Spleen (tissue), 11 donors: Measurements from ENCODE around the gene KRTAP9-8. TPM values are rescaled to one million over a fixed set of nuclear protein-coding genes. Genes with fewer than 3 reads are reported as not detected.
"Not testable (repeated sequence)": the region's sequence is repeated elsewhere in the genome, so short reads cannot be mapped to it uniquely, and the experiment has no call there.

ENCODE experiments used
- DNase-seq: peaks from one replicate; pipeline ENCODE4 v3.0.0-alpha.2; 2020
- H3K27ac ChIP-seq, 8 donors: fragments of 200-600 bp; sonication (generic) in 7 of 8; 1 replicate in 4 of 8; 2 replicates in 4 of 8; pipeline versions ENCODE4 v1.5.0 to v1.8.0; 2016 to 2021; ENCODE audit warnings: inconsistent platforms in 4 of 8, mild to moderate bottlenecking in 4 of 8, moderate library complexity in 1 of 8
- H3K27me3 ChIP-seq, 7 donors: fragments of 200-600 bp; sonication (generic) in 6 of 7; replicated peaks in 1 of 7; 1 replicate in 4 of 7; 2 replicates in 3 of 7; pipeline versions ENCODE4 v1.5.0 to v1.8.0; 2016 to 2021; ENCODE audit warnings: inconsistent platforms in 3 of 7, mild to moderate bottlenecking in 1 of 7
- H3K36me3 ChIP-seq, 6 donors: fragments of 200-600 bp; sonication (generic) in 5 of 6; 1 replicate in 4 of 6; 2 replicates in 2 of 6; pipeline versions ENCODE4 v1.5.0 to v1.8.0; 2016 to 2021; ENCODE audit warnings: inconsistent platforms in 2 of 6
- H3K4me1 ChIP-seq, 6 donors: fragments of 200-600 bp; sonication (generic) in 5 of 6; 1 replicate in 3 of 6; 2 replicates in 3 of 6; pipeline versions ENCODE4 v1.5.0 to v1.8.0; 2016 to 2021; ENCODE audit warnings: inconsistent platforms in 3 of 6
- H3K4me3 ChIP-seq, 8 donors: fragments of 200-600 bp; sonication (generic) in 7 of 8; 1 replicate in 4 of 8; 2 replicates in 4 of 8; pipeline versions ENCODE4 v1.5.0 to v1.8.0; 2016 to 2021; ENCODE audit warnings: inconsistent platforms in 4 of 8, mild to moderate bottlenecking in 4 of 8, moderate library complexity in 2 of 8
- H3K9me3 ChIP-seq, 8 donors: fragments of 200-600 bp; sonication (generic) in 7 of 8; 1 replicate in 4 of 8; 2 replicates in 4 of 8; pipeline versions ENCODE4 v1.5.0 to v1.8.0; 2016 to 2021; ENCODE audit warnings: inconsistent platforms in 4 of 8
- CTCF ChIP-seq, 11 experiments: fragments of 200-600 bp in 7 of 11; fragments of 450-650 bp in 4 of 11; sonication (generic) in 4 of 11; IDR thresholded peaks in 8 of 11; conservative IDR thresholded peaks in 3 of 11; 1 replicate in 7 of 11; 2 replicates in 4 of 11; pipeline versions ENCODE4 v1.4.0 to v1.8.0; 2016 to 2021; ENCODE audit warnings: antibody characterized with exemption in 11 of 11, inconsistent platforms in 4 of 11, mild to moderate bottlenecking in 1 of 11
- POLR2A ChIP-seq, 3 donors: fragments of 450-650 bp; IDR thresholded peaks; one replicate each; pipeline ENCODE4 v1.5.1; 2017; ENCODE audit warnings: antibody characterized with exemption in 3 of 3, mild to moderate bottlenecking in 1 of 3
- POLR2AphosphoS5 ChIP-seq, 3 donors: sonication (generic); formaldehyde crosslinking; IDR thresholded peaks; one replicate each; pipeline ENCODE4 v1.5.1; 2017; ENCODE audit warnings: antibody characterized with exemption in 3 of 3
- WGBS, 5 donors: extraction: QIAGEN DNeasy Blood & Tissue Kit in 3 of 5; methylation state at CpG; one replicate each; pipeline versions ENCODE4 v1.1.5 to v1.1.7; 2013 to 2018; 5-methylcytosine and 5-hydroxymethylcytosine counted together
- intact Hi-C: fragments of 100-400 bp; cut with DNase I; formaldehyde crosslinking; loops from one replicate; pipeline ENCODE4 v1.15.0; 2023; ENCODE audit warnings: low total_unique reads
- polyA plus RNA-seq, 3 donors: library from polyadenylated mRNA; stranded (reverse); fragments of 200-250 nt; gene quantifications; one replicate each; pipeline ENCODE4 v1.2.1, GENCODE V29; 2013
- total RNA-seq, 7 donors: library from RNA; depleted of rRNA in 3 of 7; stranded (reverse); fragments of >200 nt in 3 of 7; fragmentation: NEBNext Ultra II Directional in 4 of 7; extraction: Animal tissue kit (Norgen Biotek cat#: 25700) in 4 of 7; gene quantifications; one replicate each; pipeline versions ENCODE4 v1.1.0 to v1.2.1, GENCODE V29; 2016 to 2021
- donor health status: healthy with polysubstance abuse.
- donor health status: DM: no; HTN: no; CAD: no; lungs with moderate emphysema.
- donor health status: DM: no; HTN: no; CAD: no.
- donor health status: Bipolar disorder and iron deficiency.
- donor health status: healthy.
- donor health status: DM: no; HTN: no; CAD: no.
- donor health status: DM: yes; HTN: yes; CAD: no.

The KRTAP9-8 gene
- total and polyA plus RNA-seq, 10 donors = not detected

- DNase-seq = no peak
- no peaks in the 10 kb centered on the region for H3K36me3 ChIP-seq
- no peaks in the 10 kb centered on the region for H3K4me1 ChIP-seq
- no peak overlapping the region for H3K27ac ChIP-seq
- WGBS, 5 donors = 32 to 68% (median 50%) methylated on average over 1 of the region's 1 CpG; no CpG with 5 or more reads in 2 of the 5 donors
- H3K9me3 ChIP-seq = no peaks in the 10 kb centered on the region
- H3K27me3 ChIP-seq = peaks cover 0 to 4% (median 0%) of the 10 kb centered on the region in 7 donors
- no peak overlapping the region for H3K4me3 ChIP-seq
- TF ChIP-seq POLR2AphosphoS5 (IDR thresholded peaks at IDR 0.05) (no peak), POLR2A (IDR thresholded peaks at IDR 0.05) (no peak), CTCF (IDR thresholded peaks at IDR 0.05 in 8 of 11, conservative IDR thresholded peaks at IDR 0.05 in 3 of 11) (no peak)
- intact Hi-C loops = no loop called here
Observed at GRCh38 chr17:41271858-41272257, 34.1 kb downstream of the KRTAP9-8 start.

GRCh38 chr17:41275648-41276190 lies 37.9 kb downstream of the KRTAP9-8 start, which contains the start of gene KRTAP9-7:
Gene KRTAP9-7, plus strand, starts transcription at chr17:41275698. Its CDS starts 0 bp downstream, at chr17:41275698.
- H3K27ac ChIP-seq = not testable (repeated sequence)

GRCh38 chr17:41278176-41278955 lies 40.6 kb downstream of the KRTAP9-8 start:
- H3K4me1 ChIP-seq = no peaks in the 10 kb centered on the region
- H3K4me3 ChIP-seq = no peak overlapping the region
- peaks cover 0 to 4% (median 0%) of the 10 kb centered on the region in 7 donors for H3K27me3 ChIP-seq
- no peak overlapping the region for H3K27ac ChIP-seq
- WGBS, 5 donors = 77 to 95% (median 91%) methylated on average over 3 of the region's 3 CpGs
- intact Hi-C loops = no loop called here
- no peak for DNase-seq
- no peaks in the 10 kb centered on the region for H3K36me3 ChIP-seq
- peaks cover 0 to 2% (median 0%) of the 10 kb centered on the region in 8 donors for H3K9me3 ChIP-seq
- TF ChIP-seq CTCF (IDR thresholded peaks at IDR 0.05 in 8 of 11, conservative IDR thresholded peaks at IDR 0.05 in 3 of 11) = no peak
- TF ChIP-seq POLR2A (IDR thresholded peaks at IDR 0.05) = no peak
- TF ChIP-seq POLR2AphosphoS5 (IDR thresholded peaks at IDR 0.05) = no peak

More at GRCh38 chr17:41275648-41276190, 37.9 kb downstream of the KRTAP9-8 start, which contains the start of gene KRTAP9-7:
- H3K9me3 ChIP-seq, intact Hi-C loops, H3K36me3 ChIP-seq, DNase-seq, H3K4me1 ChIP-seq, H3K4me3 ChIP-seq, H3K27me3 ChIP-seq: not testable (repeated sequence)
- WGBS, 5 donors = 73 to 94% (median 81%) methylated on average over 3 of the region's 3 CpGs

GRCh38 chr17:41284043-41284442 lies 46.2 kb downstream of the KRTAP9-8 start:
- 58 to 74% (median 69%) methylated on average over 3 of the region's 3 CpGs for WGBS, 5 donors
- no peak for TF ChIP-seq POLR2A (IDR thresholded peaks at IDR 0.05)
- TF ChIP-seq POLR2AphosphoS5 (IDR thresholded peaks at IDR 0.05) = no peak
- no peak for TF ChIP-seq CTCF (IDR thresholded peaks at IDR 0.05 in 8 of 11, conservative IDR thresholded peaks at IDR 0.05 in 3 of 11)
- Histone ChIP-seq H3K4me3 (no peak overlapping the region), H3K27me3 (no peaks in the 10 kb centered on the region), H3K36me3 (no peaks in the 10 kb centered on the region), H3K27ac (no peak overlapping the region), H3K9me3 (peaks cover 0 to 2% (median 0%) of the 10 kb centered on the region in 8 donors), H3K4me1 (peaks cover 0 to 15% (median 2%) of the 10 kb centered on the region in 6 donors)
- intact Hi-C loops = no loop called here
- no peak for DNase-seq
